GM18505 (cell line): Measurements from ENCODE around the gene RAB40B.

Experiments
- ATAC-seq: cut with Tn5 transposase; IDR thresholded peaks from one replicate; pipeline ENCODE4 v1.9.1; 2021; ENCODE audit not compliant: unreplicated experiment
- POLR2A ChIP-seq: IDR thresholded peaks from 4 replicates; pipeline ENCODE4 v1.6.1; 2011; ENCODE audit warnings: borderline replicate concordance; ENCODE audit not compliant: insufficient read depth, insufficient read length; ENCODE audit errors: extremely low read depth

RAB40B gene

GRCh38 chr17:82678265-82678891 is 20.1 kb downstream of the RAB40B start:
- ATAC-seq: no peak

GRCh38 chr17:82677353-82677925 is 21.1 kb downstream of the RAB40B start:
- no peak for TF ChIP-seq POLR2A
- no peak for ATAC-seq

More at GRCh38 chr17:82678265-82678891, 20.1 kb downstream of the RAB40B start:
- TF ChIP-seq POLR2A: no peak

GRCh38 chr17:82675476-82676245 is 22.8 kb downstream of the RAB40B start:
- ATAC-seq: no peak

GRCh38 chr17:82674656-82675475 is 23.6 kb downstream of the RAB40B start:
- no peak for ATAC-seq
- TF ChIP-seq POLR2A: no peak

More at GRCh38 chr17:82675476-82676245, 22.8 kb downstream of the RAB40B start:
- no peak for TF ChIP-seq POLR2A

- no peak for ATAC-seq
- TF ChIP-seq POLR2A: no peak
Measured at GRCh38 chr17:82670661-82671450, 27.6 kb downstream of the RAB40B start.

GRCh38 chr17:82668631-82669099 is 29.8 kb downstream of the RAB40B start:
- no peak for ATAC-seq
- TF ChIP-seq POLR2A: no peak

GRCh38 chr17:82668024-82668630 is 30.4 kb downstream of the RAB40B start:
- TF ChIP-seq POLR2A: no peak
- no peak for ATAC-seq

GRCh38 chr17:82667668-82668000 is 30.9 kb downstream of the RAB40B start:
- ATAC-seq: no peak
- TF ChIP-seq POLR2A: no peak

GRCh38 chr17:82666931-82667667 is 31.4 kb downstream of the RAB40B start:
- ATAC-seq: no peak
- TF ChIP-seq POLR2A: no peak

GRCh38 chr17:82665891-82666290 is 32.6 kb downstream of the RAB40B start:
- ATAC-seq: no peak
- TF ChIP-seq POLR2A: no peak

- no peak for TF ChIP-seq POLR2A
- no peak for ATAC-seq
Measured at GRCh38 chr17:82665217-82665616, 33.3 kb downstream of the RAB40B start.
